ENCODE measurements around the gene STRAP. TPM values are rescaled to one million over a fixed set of nuclear protein-coding genes. Genes with fewer than 3 reads are reported as not detected.
"Not testable (repeated sequence)": the region's sequence is repeated elsewhere in the genome, so short reads cannot be mapped to it uniquely, and the experiment has no call there.

Gene STRAP
- total RNA-seq, 1 donor from 2014 or later = 159 TPM

- Mint-ChIP-seq H3K4me1 (ENCODE audit: low read depth, unreplicated experiment) (no peaks in the 10 kb centered on the region), H3K27ac (ENCODE audit: unreplicated experiment) (no peak overlapping the region), H3K9me3 (ENCODE audit: unreplicated experiment) (no peaks in the 10 kb centered on the region), H3K27me3 (ENCODE audit: unreplicated experiment) (no peaks in the 10 kb centered on the region), H3K36me3 (ENCODE audit: unreplicated experiment) (peaks cover 6% of the 10 kb centered on the region), H3K4me3 (ENCODE audit: unreplicated experiment) (no peak overlapping the region)
- no peak for DNase-seq
- TF ChIP-seq CTCF (IDR thresholded peaks at IDR 0.05; ENCODE audit: partially characterized antibody, unreplicated experiment) = no peak
These were observed 55.7 kb downstream of the STRAP start for GRCh38 chr12:15937902-15938301.

- H3K9me3 Mint-ChIP-seq (ENCODE audit: unreplicated experiment) = peaks cover 3% of the 10 kb centered on the region
- no peak for TF ChIP-seq CTCF (IDR thresholded peaks at IDR 0.05; ENCODE audit: partially characterized antibody, unreplicated experiment)
- H3K27me3 Mint-ChIP-seq (ENCODE audit: unreplicated experiment) = no peaks in the 10 kb centered on the region
- peaks cover 6% of the 10 kb centered on the region for H3K36me3 Mint-ChIP-seq (ENCODE audit: unreplicated experiment)
- H3K4me1 Mint-ChIP-seq (ENCODE audit: low read depth, unreplicated experiment) = no peaks in the 10 kb centered on the region
- DNase-seq = no peak
- no peak overlapping the region for H3K27ac Mint-ChIP-seq (ENCODE audit: unreplicated experiment)
- H3K4me3 Mint-ChIP-seq (ENCODE audit: unreplicated experiment) = no peak overlapping the region
These were observed 56.9 kb downstream of the STRAP start for GRCh38 chr12:15939111-15939510.

- no peak for DNase-seq
- Mint-ChIP-seq H3K4me3 (ENCODE audit: unreplicated experiment) (no peak overlapping the region), H3K27me3 (ENCODE audit: unreplicated experiment) (peaks cover 2% of the 10 kb centered on the region), H3K36me3 (ENCODE audit: unreplicated experiment) (peaks cover 12% of the 10 kb centered on the region), H3K9me3 (ENCODE audit: unreplicated experiment) (peaks cover 7% of the 10 kb centered on the region), H3K4me1 (ENCODE audit: low read depth, unreplicated experiment) (peaks cover 3% of the 10 kb centered on the region), H3K27ac (ENCODE audit: unreplicated experiment) (no peak overlapping the region)
- no peak for TF ChIP-seq CTCF (IDR thresholded peaks at IDR 0.05; ENCODE audit: partially characterized antibody, unreplicated experiment)
These were observed 60.3 kb downstream of the STRAP start for GRCh38 chr12:15942475-15942874.

GRCh38 chr12:15943519-15943918 lies 61.3 kb downstream of the STRAP start:
- not testable (repeated sequence) for H3K4me3 Mint-ChIP-seq (ENCODE audit: unreplicated experiment); H3K27ac Mint-ChIP-seq (ENCODE audit: unreplicated experiment); H3K4me1 Mint-ChIP-seq (ENCODE audit: low read depth, unreplicated experiment); H3K9me3 Mint-ChIP-seq (ENCODE audit: unreplicated experiment); H3K27me3 Mint-ChIP-seq (ENCODE audit: unreplicated experiment); DNase-seq
- peaks cover 17% of the 10 kb centered on the region for H3K36me3 Mint-ChIP-seq (ENCODE audit: unreplicated experiment)

- H3K27me3 Mint-ChIP-seq (ENCODE audit: unreplicated experiment); H3K4me1 Mint-ChIP-seq (ENCODE audit: low read depth, unreplicated experiment); H3K9me3 Mint-ChIP-seq (ENCODE audit: unreplicated experiment); H3K27ac Mint-ChIP-seq (ENCODE audit: unreplicated experiment); DNase-seq; H3K4me3 Mint-ChIP-seq (ENCODE audit: unreplicated experiment): not testable (repeated sequence)
- peaks cover 17% of the 10 kb centered on the region for H3K36me3 Mint-ChIP-seq (ENCODE audit: unreplicated experiment)
These were observed 66.3 kb downstream of the STRAP start for GRCh38 chr12:15948461-15948860.

Other genes starting within 250 kb of the STRAP start
- 4.3 TPM for gene EPS8, start 93.0 kb upstream of the STRAP start, total RNA-seq (ENCODE audit: unreplicated experiment)
- gene DERA, start 28.9 kb downstream of the STRAP start, total RNA-seq (ENCODE audit: unreplicated experiment) = 55.6 TPM